Kidney (tissue), 14 donors: Measurements from ENCODE around the gene SLC49A3. TPM values are rescaled to one million over a fixed set of nuclear protein-coding genes. Genes with fewer than 3 reads are reported as not detected.
"Not testable (repeated sequence)": the region's sequence is repeated elsewhere in the genome, so short reads cannot be mapped to it uniquely, and the experiment has no call there.

Experiments used
- DNase-seq, 5 donors: peaks; one replicate each; pipeline ENCODE4 v3.0.0-alpha.2; 2013 to 2020
- FAIRE-seq: peaks from 2 replicates; lab custom pipeline; 2012; peaks lifted over from hg19 to GRCh38; lab: Jason Lieb, UNC
- H3K27ac ChIP-seq, 2 donors: one replicate each; pipeline ENCODE4 v1.7.0; 2013; ENCODE audit warnings: low read depth in 2 of 2, low read length in 2 of 2, inconsistent platforms in 1 of 2
- H3K27me3 ChIP-seq: one replicate; pipeline ENCODE4 v1.7.1; 2013; ENCODE audit warnings: low read length, inconsistent platforms; ENCODE audit not compliant: control insufficient read depth, insufficient read depth
- H3K36me3 ChIP-seq, 3 donors: one replicate each; pipeline versions ENCODE4 v1.7.0 to v1.7.1; 2013; ENCODE audit warnings: low read length in 3 of 3, control low read depth in 1 of 3, inconsistent platforms in 1 of 3; ENCODE audit not compliant: insufficient read depth in 3 of 3, control insufficient read depth in 2 of 3
- H3K4me1 ChIP-seq, 3 donors: one replicate each; pipeline versions ENCODE4 v1.7.0 to v1.7.1; 2013; ENCODE audit warnings: low read length in 3 of 3, inconsistent platforms in 1 of 3, low read depth in 1 of 3; ENCODE audit not compliant: control insufficient read depth in 2 of 3, insufficient read depth in 2 of 3
- H3K4me3 ChIP-seq, 3 donors: one replicate each; pipeline versions ENCODE4 v1.7.0 to v1.8.1; 2013; ENCODE audit warnings: low read length in 3 of 3, control low read depth in 1 of 3, inconsistent platforms in 1 of 3
- H3K9ac ChIP-seq, 3 donors: one replicate each; pipeline versions ENCODE4 v1.7.0 to v1.7.1; 2013; ENCODE audit warnings: low read length in 3 of 3, control low read depth in 1 of 3, inconsistent platforms in 1 of 3
- H3K9me3 ChIP-seq, 3 donors: one replicate each; pipeline versions ENCODE4 v1.7.0 to v1.7.1; 2013; ENCODE audit warnings: low read length in 3 of 3, control low read depth in 1 of 3, inconsistent platforms in 1 of 3; ENCODE audit not compliant: control insufficient read depth in 2 of 3, insufficient read depth in 1 of 3
- CTCF ChIP-seq: IDR thresholded peaks from 3 replicates; pipeline ENCODE4 v1.5.1; 2012; ENCODE audit warnings: mild to moderate bottlenecking, moderate library complexity, borderline replicate concordance; ENCODE audit not compliant: insufficient read depth; ENCODE audit errors: extremely low read depth
- intact Hi-C: fragments of 100-400 bp; cut with DNase I; formaldehyde crosslinking; loops from one replicate; pipeline ENCODE4 v1.11.1; 2022
- polyA plus RNA-seq: library from polyadenylated mRNA; stranded (reverse); fragments of 350-450 nt; fragmentation: Illumina TruSeq; extraction: RNeasy Lipid Tissue Mini Kit (QIAGEN cat#74804); gene quantifications from one replicate; pipeline ENCODE4 v1.2.3, GENCODE V29; 2014; ENCODE audit warnings: low read depth, low replicate concordance; ENCODE audit not compliant: insufficient read depth
- total RNA-seq: library from RNA; stranded (reverse); fragmentation: NEBNext Ultra II Directional; extraction: Animal tissue kit (Norgen Biotek cat#: 25700); gene quantifications from one replicate; pipeline ENCODE4 v1.2.1, GENCODE V29; 2021
- donor health status: control.
- donor health status: control.
- donor health status: control.
- donor health status: control.
- donor health status: control.
- donor health status: DM: yes; HTN: yes; CAD: no.
- donor health status: Normal renal cell carcinoma (clear cell type).

Gene SLC49A3
- total and polyA plus RNA-seq, 2 donors from 2014 or later: 12.6 to 18.2 TPM

- no peak overlapping the region for H3K9ac ChIP-seq
- H3K4me1 ChIP-seq: no peaks in the 10 kb centered on the region
- no peak for TF ChIP-seq CTCF
- peaks cover 0 to 4% (median 2%) of the 10 kb centered on the region in 3 donors for H3K9me3 ChIP-seq
- no peaks in the 10 kb centered on the region for H3K36me3 ChIP-seq
- no peak overlapping the region for H3K27ac ChIP-seq
- FAIRE-seq (no peak), DNase-seq (peak in 2 of 5 donors; percentile 37 to 67)
- no peaks in the 10 kb centered on the region for H3K27me3 ChIP-seq
- intact Hi-C loops: no loop called here
- H3K4me3 ChIP-seq: no peak overlapping the region
Measured at GRCh38 chr4:635851-636627, 52.9 kb downstream of the SLC49A3 start.

- H3K27ac ChIP-seq, H3K36me3 ChIP-seq, FAIRE-seq, H3K4me3 ChIP-seq, H3K9ac ChIP-seq, intact Hi-C loops, H3K4me1 ChIP-seq, H3K27me3 ChIP-seq, H3K9me3 ChIP-seq: not testable (repeated sequence)
- DNase-seq: peak in 2 of 5 donors; percentile 23 to 52
Measured at GRCh38 chr4:635066-635835, 53.7 kb downstream of the SLC49A3 start.

GRCh38 chr4:634599-634985 is 54.4 kb downstream of the SLC49A3 start:
- intact Hi-C loops: no loop called here
- Histone ChIP-seq H3K27me3 (no peaks in the 10 kb centered on the region), H3K4me3 (no peak overlapping the region), H3K9ac (no peak overlapping the region), H3K27ac (no peak overlapping the region), H3K36me3 (no peaks in the 10 kb centered on the region), H3K9me3 (peaks cover 0 to 4% (median 2%) of the 10 kb centered on the region in 3 donors), H3K4me1 (no peaks in the 10 kb centered on the region)
- FAIRE-seq (no peak), DNase-seq (peak in 2 of 5 donors; percentile 28 to 43)
- no peak for TF ChIP-seq CTCF

GRCh38 chr4:633976-634598 is 54.9 kb downstream of the SLC49A3 start:
- H3K4me1 ChIP-seq: no peaks in the 10 kb centered on the region
- peaks cover 0 to 4% (median 2%) of the 10 kb centered on the region in 3 donors for H3K9me3 ChIP-seq
- no peak for TF ChIP-seq CTCF
- H3K9ac ChIP-seq: no peak overlapping the region
- FAIRE-seq (no peak), DNase-seq (peak in 1 of 5 donors; percentile 60)
- intact Hi-C loops: no loop called here
- H3K27me3 ChIP-seq: no peaks in the 10 kb centered on the region
- no peaks in the 10 kb centered on the region for H3K36me3 ChIP-seq
- no peak overlapping the region for H3K4me3 ChIP-seq
- no peak overlapping the region for H3K27ac ChIP-seq
